Thyroid gland (tissue), 4 donors: ENCODE measurements around the gene JAK3. TPM values are rescaled to one million over a fixed set of nuclear protein-coding genes. Genes with fewer than 3 reads are reported as not detected.

Experiments used
- DNase-seq, 2 donors: peaks; one replicate each; pipeline ENCODE4 v3.0.0-alpha.2; 2019
- H3K27ac ChIP-seq, 3 donors: fragments of 200-600 bp; sonication (generic); 1 replicate in 2 of 3; 2 replicates in 1 of 3; pipeline ENCODE4 v1.5.1; 2016 to 2019; ENCODE audit warnings: mild to moderate bottlenecking in 1 of 3, moderate library complexity in 1 of 3
- H3K27me3 ChIP-seq: fragments of 200-600 bp; sonication (generic); one replicate; pipeline ENCODE4 v1.5.1; 2019
- H3K36me3 ChIP-seq, 2 donors: fragments of 200-600 bp; sonication (generic); one replicate each; pipeline ENCODE4 v1.5.1; 2016 to 2019
- H3K4me1 ChIP-seq, 2 donors: fragments of 200-600 bp; sonication (generic); one replicate each; pipeline ENCODE4 v1.5.1; 2017 to 2019
- H3K4me3 ChIP-seq, 3 donors: fragments of 200-600 bp; sonication (generic); replicated peaks in 1 of 3; 1 replicate in 2 of 3; 2 replicates in 1 of 3; pipeline ENCODE4 v1.5.1; 2016; ENCODE audit warnings: mild to moderate bottlenecking in 1 of 3
- H3K9me3 ChIP-seq: fragments of 200-600 bp; sonication (generic); one replicate; pipeline ENCODE4 v1.5.1; 2017
- CTCF ChIP-seq, 6 experiments: fragments of 200-600 bp in 3 of 6; fragments of 450-650 bp in 3 of 6; sonication (generic) in 3 of 6; IDR thresholded peaks; one replicate each; pipeline ENCODE4 v1.5.1; 2016 to 2019; ENCODE audit warnings: antibody characterized with exemption in 6 of 6, mild to moderate bottlenecking in 2 of 6, inconsistent platforms in 1 of 6, moderate library complexity in 1 of 6
- POLR2A ChIP-seq, 2 donors: fragments of 450-650 bp; IDR thresholded peaks; one replicate each; pipeline ENCODE4 v1.6.1; 2017; ENCODE audit warnings: antibody characterized with exemption in 2 of 2, mild to moderate bottlenecking in 2 of 2, moderate library complexity in 1 of 2
- WGBS, 2 donors: methylation state at CpG; one replicate each; pipeline ENCODE4 v1.1.5; 2017; 5-methylcytosine and 5-hydroxymethylcytosine counted together
- intact Hi-C: fragments of 100-400 bp; cut with DNase I; formaldehyde crosslinking; loops from one replicate; pipeline ENCODE4 v1.15.1; 2023
- total RNA-seq, 4 donors: library from RNA; depleted of rRNA; stranded (reverse); fragments of >200 nt; gene quantifications; one replicate each; pipeline ENCODE4 v1.2.3, GENCODE V29; 2016

The JAK3 gene
- total RNA-seq, 4 donors from 2014 or later, result 1.8 to 12.3 (median 5.2) TPM

- 78 to 86% methylated on average over 15 to 22 of the region's 23 CpGs for WGBS, 2 donors
- H3K4me3 ChIP-seq, result no peak overlapping the region
Measured at GRCh38 chr19:17861542-17862402, 14.0 kb upstream of the JAK3 start.

GRCh38 chr19:17860993-17861360 is 13.2 kb upstream of the JAK3 start:
- Histone ChIP-seq H3K4me3 (peak overlapping the region in 2 of 3 donors; percentile 80 to 92), H3K36me3 (peaks cover 24 to 30% of the 10 kb centered on the region in 2 donors), H3K27me3 (no peaks in the 10 kb centered on the region), H3K4me1 (peaks cover 46 to 53% of the 10 kb centered on the region in 2 donors), H3K9me3 (no peaks in the 10 kb centered on the region), H3K27ac (peak overlapping the region in 2 of 3 donors; percentile 84 to 94)
- 50 to 53% methylated on average over 7 of the region's 7 CpGs for WGBS, 2 donors
- TF ChIP-seq CTCF (IDR thresholded peaks at IDR 0.05) (no peak), POLR2A (IDR thresholded peaks at IDR 0.05) (no peak)
- no peak for DNase-seq
- intact Hi-C loops, result loop anchor here (5.0 kb wide), 2 partner anchors 136 to 196 kb away; no protein-coding TSS in a partner anchor

More at GRCh38 chr19:17861542-17862402, 14.0 kb upstream of the JAK3 start:
- intact Hi-C loops, result loop anchor here (5.0 kb wide), 2 partner anchors 136 to 196 kb away; no protein-coding TSS in a partner anchor
- Histone ChIP-seq H3K9me3 (no peaks in the 10 kb centered on the region), H3K4me1 (peaks cover 48 to 61% of the 10 kb centered on the region in 2 donors), H3K27ac (peak overlapping the region; percentile 63 to 85 (median 84)), H3K36me3 (peaks cover 24 to 30% of the 10 kb centered on the region in 2 donors), H3K27me3 (no peaks in the 10 kb centered on the region)
- no peak for DNase-seq
- no peak for TF ChIP-seq POLR2A (IDR thresholded peaks at IDR 0.05)

- intact Hi-C loops, result loop anchor here (5.0 kb wide), 2 partner anchors 137 to 197 kb away; no protein-coding TSS in a partner anchor
Measured at GRCh38 chr19:17860331-17860992, 12.7 kb upstream of the JAK3 start.

GRCh38 chr19:17859533-17860330 is 11.9 kb upstream of the JAK3 start, which contains the start of gene RPL18A:
TSS of gene RPL18A (plus strand) at chr19:17859910. CDS start at chr19:17859957, 47 bp downstream.
- no peaks in the 10 kb centered on the region for H3K9me3 ChIP-seq
- peak within 1 kb of the TSS; percentile 72 to 94 (median 84) for H3K27ac ChIP-seq
- DNase-seq, result peak; percentile 99
- TF ChIP-seq CTCF (IDR thresholded peaks at IDR 0.05) (peak; percentile 21 to 97 (median 83)), POLR2A (IDR thresholded peaks at IDR 0.05) (peak; percentile 80 to 97)
- no peaks in the 10 kb centered on the region for H3K27me3 ChIP-seq
- H3K36me3 ChIP-seq, result peaks cover 24 to 30% of the 10 kb centered on the region in 2 donors
- peak within 1 kb of the TSS; percentile 55 to 92 (median 80) for H3K4me3 ChIP-seq
- WGBS, 2 donors, result 0% methylated on average over 13 to 26 of the region's 80 CpGs
- peaks cover 42 to 43% of the 10 kb centered on the region in 2 donors for H3K4me1 ChIP-seq
- intact Hi-C loops, result loop anchor here (2.0 to 5.0 kb wide), 4 partner anchors 73 to 198 kb away; partner anchors contain the start of gene CCDC124

More at GRCh38 chr19:17860331-17860992, 12.7 kb upstream of the JAK3 start:
- H3K4me3 ChIP-seq, result peak overlapping the region; percentile 55 to 92 (median 80)
- H3K27ac ChIP-seq, result peak overlapping the region; percentile 72 to 94 (median 84)
- no peak for TF ChIP-seq POLR2A (IDR thresholded peaks at IDR 0.05)
- no peaks in the 10 kb centered on the region for H3K27me3 ChIP-seq
- WGBS, 2 donors, result 0 to 3% methylated on average over 22 of the region's 22 CpGs
- no peaks in the 10 kb centered on the region for H3K9me3 ChIP-seq
- DNase-seq, result no peak
- peaks cover 46 to 48% of the 10 kb centered on the region in 2 donors for H3K4me1 ChIP-seq
- H3K36me3 ChIP-seq, result peaks cover 24 to 30% of the 10 kb centered on the region in 2 donors

GRCh38 chr19:17855280-17856152 is 7.7 kb upstream of the JAK3 start:
- Histone ChIP-seq H3K4me3 (no peak overlapping the region), H3K27ac (no peak overlapping the region), H3K36me3 (no peaks in the 10 kb centered on the region), H3K27me3 (no peaks in the 10 kb centered on the region), H3K9me3 (no peaks in the 10 kb centered on the region), H3K4me1 (peaks cover 0 to 2% of the 10 kb centered on the region in 2 donors)
- DNase-seq, result peak; percentile 80 to 85
- peak; percentile 80 to 96 (median 93) for TF ChIP-seq CTCF (IDR thresholded peaks at IDR 0.05)
- TF ChIP-seq POLR2A (IDR thresholded peaks at IDR 0.05), result no peak
- WGBS, 2 donors, result 14 to 16% methylated on average over 27 of the region's 29 CpGs
- intact Hi-C loops, result loop anchor here (5.0 kb wide), 1 partner anchor 148 kb away; no protein-coding TSS in a partner anchor
